Stomach (tissue), 4 donors: ENCODE measurements around the gene FNDC3B.
A peak's percentile ranks its signal among the peaks of the same experiment; 100 is the strongest.

Experiments used
- EP300 ChIP-seq: sonication (generic); formaldehyde crosslinking; IDR thresholded peaks from one replicate; pipeline ENCODE4 v1.6.1; 2017; ENCODE audit warnings: antibody characterized with exemption
- POLR2A ChIP-seq, 4 donors: fragments of 450-650 bp; IDR thresholded peaks; one replicate each; pipeline ENCODE4 v1.6.1; 2016; ENCODE audit warnings: antibody characterized with exemption in 4 of 4, control low read depth in 2 of 4, mild to moderate bottlenecking in 1 of 4, moderate library complexity in 1 of 4
- POLR2AphosphoS5 ChIP-seq, 3 donors: sonication (generic); formaldehyde crosslinking; IDR thresholded peaks; one replicate each; pipeline ENCODE4 v1.6.1; 2016; ENCODE audit warnings: antibody characterized with exemption in 3 of 3
- TF ChIP-seq, protein P1 (sequence below), 7 experiments: fragments of 450-650 bp in 4 of 7; fragments of 200-600 bp in 3 of 7; sonication (generic) in 3 of 7; IDR thresholded peaks; one replicate each; pipeline ENCODE4 v1.5.1; 2016 to 2019; ENCODE audit warnings: antibody characterized with exemption in 7 of 7, control low read depth in 2 of 7, mild to moderate bottlenecking in 1 of 7

- TF ChIP-seq POLR2AphosphoS5 (IDR thresholded peaks at IDR 0.05) (peak in 1 of 3 donors; percentile 45), POLR2A (IDR thresholded peaks at IDR 0.05) (no peak), EP300 (no peak)
- TF ChIP-seq, protein P1, sequence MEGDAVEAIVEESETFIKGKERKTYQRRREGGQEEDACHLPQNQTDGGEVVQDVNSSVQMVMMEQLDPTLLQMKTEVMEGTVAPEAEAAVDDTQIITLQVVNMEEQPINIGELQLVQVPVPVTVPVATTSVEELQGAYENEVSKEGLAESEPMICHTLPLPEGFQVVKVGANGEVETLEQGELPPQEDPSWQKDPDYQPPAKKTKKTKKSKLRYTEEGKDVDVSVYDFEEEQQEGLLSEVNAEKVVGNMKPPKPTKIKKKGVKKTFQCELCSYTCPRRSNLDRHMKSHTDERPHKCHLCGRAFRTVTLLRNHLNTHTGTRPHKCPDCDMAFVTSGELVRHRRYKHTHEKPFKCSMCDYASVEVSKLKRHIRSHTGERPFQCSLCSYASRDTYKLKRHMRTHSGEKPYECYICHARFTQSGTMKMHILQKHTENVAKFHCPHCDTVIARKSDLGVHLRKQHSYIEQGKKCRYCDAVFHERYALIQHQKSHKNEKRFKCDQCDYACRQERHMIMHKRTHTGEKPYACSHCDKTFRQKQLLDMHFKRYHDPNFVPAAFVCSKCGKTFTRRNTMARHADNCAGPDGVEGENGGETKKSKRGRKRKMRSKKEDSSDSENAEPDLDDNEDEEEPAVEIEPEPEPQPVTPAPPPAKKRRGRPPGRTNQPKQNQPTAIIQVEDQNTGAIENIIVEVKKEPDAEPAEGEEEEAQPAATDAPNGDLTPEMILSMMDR (IDR thresholded peaks at IDR 0.05) = no peak
Measured at GRCh38 chr3:172201870-172202236, 162.5 kb downstream of the FNDC3B start.
